Left colon (tissue), 2 donors: ENCODE data around the gene PRKG2. TPM values are rescaled to one million over a fixed set of nuclear protein-coding genes. Genes with fewer than 3 reads are reported as not detected.

Source experiments
- ATAC-seq: fragments of 200-7000 bp; cut with Tn5 transposase; one replicate; pipeline ENCODE4 v1.9.1; 2020; ENCODE audit warnings: mild to moderate bottlenecking, moderate library complexity
- DNase-seq, 2 donors: peaks; one replicate each; pipeline ENCODE4 v3.0.0-alpha.2; 2020
- intact Hi-C, 2 donors: fragments of 100-400 bp; cut with DNase I in 1 of 2; cut with micrococcal nuclease in 1 of 2; formaldehyde crosslinking; loops; one replicate each; pipeline versions ENCODE4 v1.11.2 to v1.14.0; 2022; cut with DNase I, micrococcal nuclease
- total RNA-seq, 2 donors: library from RNA; stranded (reverse); fragmentation: NEBNext Ultra II Directional; extraction: Animal tissue kit (Norgen Biotek cat#: 25700); gene quantifications; one replicate each; pipeline ENCODE4 v1.2.1, GENCODE V29; 2021
- donor health status: DM: no; HTN: no; CAD: no.
- donor health status: DM: yes; HTN: yes; CAD: no.

PRKG2 gene
- total RNA-seq, 2 donors from 2014 or later, result 8.0 to 12.3 TPM

DNA sequence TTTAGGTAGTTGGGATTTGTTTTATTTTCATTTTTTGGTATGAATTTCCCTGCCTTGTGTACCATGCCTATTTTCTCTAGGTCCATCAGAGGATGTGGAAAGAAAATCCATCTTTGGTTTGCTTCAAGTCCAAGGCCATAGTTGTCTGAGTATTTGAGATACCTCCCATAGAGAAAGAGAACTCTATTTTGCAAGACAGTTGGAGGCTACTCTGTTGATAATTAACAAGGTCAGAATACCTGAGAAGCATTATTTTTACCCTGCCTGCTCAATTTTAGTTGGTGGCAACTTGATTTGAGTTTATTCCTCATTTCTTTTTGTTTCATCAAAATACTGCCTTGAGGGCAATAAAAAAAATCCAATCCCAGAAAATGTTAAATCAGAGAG is 153.7 kb downstream of the PRKG2 start:
- intact Hi-C loops, result no loop called here
- no peak for ATAC-seq
- no peak for DNase-seq

DNA sequence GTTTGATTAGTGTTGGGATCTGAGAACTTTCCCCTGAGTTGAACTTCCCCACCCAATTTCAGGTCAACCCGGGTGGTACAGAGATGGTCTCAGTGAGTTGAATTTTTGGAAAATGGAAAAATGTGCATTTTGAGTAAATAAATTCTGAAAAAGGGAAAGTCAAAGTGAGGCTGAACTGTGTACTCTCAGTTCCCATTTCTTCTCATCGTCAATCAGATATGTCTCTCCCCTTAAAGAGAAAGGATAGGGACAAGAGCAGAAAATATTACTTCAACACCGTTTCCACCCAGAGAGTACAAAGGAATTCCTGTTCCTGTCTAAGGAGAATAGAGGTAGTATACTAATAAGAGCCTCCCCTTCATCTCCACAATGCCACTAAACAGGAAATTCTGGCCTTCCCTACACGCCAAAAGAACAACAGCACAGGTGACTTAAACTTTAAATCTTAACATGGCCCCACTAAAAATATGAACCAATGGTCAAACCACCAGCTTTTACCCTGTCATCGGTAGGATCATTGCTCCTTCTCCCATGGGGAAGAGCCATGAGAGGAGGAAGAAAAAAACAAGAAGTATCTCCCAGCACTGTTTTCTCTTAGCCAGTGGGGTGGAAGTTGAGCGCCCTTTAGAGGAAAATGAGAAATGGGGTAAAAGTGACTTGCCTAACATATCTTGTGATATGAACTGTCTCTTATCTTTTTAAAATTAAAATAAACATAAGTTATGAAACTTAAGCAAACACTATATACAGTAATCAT is 154.3 kb downstream of the PRKG2 start:
- ATAC-seq (no peak), DNase-seq (no peak)
- intact Hi-C loops, result no loop called here

DNA sequence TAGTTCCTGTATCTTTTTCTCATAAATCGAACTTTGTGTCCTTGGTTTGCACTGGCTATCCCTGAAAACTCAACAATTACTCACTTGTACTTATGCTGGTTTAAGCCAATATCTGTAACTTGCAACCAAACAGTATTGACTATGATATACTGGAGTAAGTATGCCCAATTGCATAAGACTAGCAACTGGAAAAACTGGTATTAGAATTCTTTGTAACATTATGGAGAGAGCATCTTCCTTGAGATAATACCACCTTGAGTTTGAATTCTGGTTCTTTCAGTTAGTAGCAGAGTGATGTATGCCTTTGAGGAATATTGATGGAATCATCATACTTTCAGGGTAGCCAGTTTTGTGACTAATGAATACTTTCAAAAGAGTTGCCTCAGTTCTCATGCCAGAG is 156.4 kb downstream of the PRKG2 start:
- intact Hi-C loops, result no loop called here
- DNase-seq (no peak), ATAC-seq (no peak)

DNA sequence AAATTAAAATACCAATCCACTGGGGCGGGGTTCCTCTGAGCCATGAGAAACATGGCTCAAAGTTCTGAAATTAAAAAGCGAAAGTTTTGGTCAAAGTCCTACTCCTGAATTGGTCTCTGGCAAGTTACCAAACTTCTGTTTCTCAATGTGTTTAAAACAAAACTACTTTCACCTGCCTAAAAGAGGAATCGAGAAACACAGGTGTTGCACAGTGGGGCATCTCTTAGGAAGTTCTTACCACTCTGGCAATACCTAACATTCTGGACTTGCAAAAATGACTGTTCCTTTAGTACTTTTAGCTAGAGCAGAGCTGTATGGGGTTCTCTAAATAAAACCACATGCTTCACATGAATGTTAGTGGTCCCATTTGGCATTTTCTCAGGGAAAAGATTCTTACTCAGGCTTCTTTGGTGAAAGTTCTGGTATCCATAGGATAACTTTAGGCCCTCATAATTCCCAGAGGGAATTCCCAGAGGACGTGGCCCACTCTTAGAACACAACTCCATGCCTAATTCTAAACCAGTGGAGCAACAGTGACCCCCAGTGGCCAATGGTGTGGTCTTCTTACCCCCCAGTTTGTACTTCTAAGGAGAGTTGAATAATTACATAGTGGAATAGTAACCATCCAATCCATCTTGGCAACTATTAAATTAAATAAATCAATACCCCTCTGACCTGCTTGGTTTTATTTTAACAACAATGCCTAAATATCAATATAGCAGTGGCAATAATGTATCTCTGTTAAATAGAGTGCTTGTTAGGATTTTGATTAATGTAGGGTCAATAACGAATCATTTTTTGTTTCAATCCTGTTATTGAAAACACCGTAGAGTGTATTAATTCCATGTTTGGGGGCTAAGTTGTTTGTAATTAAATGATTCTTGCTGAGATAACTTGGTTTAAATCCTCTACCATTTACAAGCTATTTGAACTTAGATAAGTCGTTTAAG is 162.6 kb downstream of the PRKG2 start:
- DNase-seq, result peak; percentile 51 to 79
- intact Hi-C loops, result loop anchor here in 1 of 2 donors (5.0 kb wide), 1 partner anchor 685 kb away; no protein-coding TSS in a partner anchor
- ATAC-seq, result peak; percentile 82

DNA sequence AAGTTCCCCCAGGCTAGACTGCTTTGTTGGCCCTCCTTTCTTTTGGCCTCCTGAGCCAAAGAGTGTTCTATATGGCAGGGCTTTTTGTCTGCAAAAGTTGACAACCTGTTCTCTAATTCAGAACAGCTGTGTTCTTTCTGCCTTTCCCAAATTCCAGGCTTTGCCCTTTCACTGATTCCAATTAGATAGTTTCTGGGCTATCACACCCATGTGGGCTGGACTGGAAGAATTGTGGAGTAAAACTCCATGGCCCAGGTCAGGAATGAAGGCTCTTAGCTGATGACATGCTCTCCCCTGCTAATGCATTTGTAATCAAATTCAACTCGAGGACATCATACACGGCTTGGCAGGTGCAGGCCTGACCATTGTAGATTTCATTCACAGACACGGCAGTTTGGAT is 165.1 kb downstream of the PRKG2 start:
- DNase-seq (no peak), ATAC-seq (no peak)
- intact Hi-C loops, result loop anchor here in 1 of 2 donors (5.0 kb wide), 1 partner anchor 683 kb away; no protein-coding TSS in a partner anchor

DNA sequence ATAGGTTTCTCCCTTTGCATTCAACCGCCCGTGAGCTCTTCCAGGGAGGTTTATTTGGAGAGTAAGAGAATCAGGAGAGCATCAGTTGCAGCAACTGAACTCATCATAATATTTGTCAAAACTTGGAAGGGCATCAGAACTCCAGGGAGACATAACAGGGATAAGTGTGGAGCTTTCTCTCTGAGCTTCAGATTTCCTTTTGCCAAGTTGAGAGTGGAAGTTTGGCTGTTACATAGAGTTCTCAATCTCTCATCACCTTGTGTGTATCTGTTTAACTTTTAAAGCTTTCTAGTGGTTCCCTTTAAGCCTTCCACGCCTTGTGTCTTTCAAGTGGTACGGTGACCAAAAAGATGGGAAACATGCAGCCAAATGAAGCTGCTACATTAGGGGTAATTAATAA is 165.7 kb downstream of the PRKG2 start:
- intact Hi-C loops, result no loop called here
- DNase-seq (no peak), ATAC-seq (no peak)

DNA sequence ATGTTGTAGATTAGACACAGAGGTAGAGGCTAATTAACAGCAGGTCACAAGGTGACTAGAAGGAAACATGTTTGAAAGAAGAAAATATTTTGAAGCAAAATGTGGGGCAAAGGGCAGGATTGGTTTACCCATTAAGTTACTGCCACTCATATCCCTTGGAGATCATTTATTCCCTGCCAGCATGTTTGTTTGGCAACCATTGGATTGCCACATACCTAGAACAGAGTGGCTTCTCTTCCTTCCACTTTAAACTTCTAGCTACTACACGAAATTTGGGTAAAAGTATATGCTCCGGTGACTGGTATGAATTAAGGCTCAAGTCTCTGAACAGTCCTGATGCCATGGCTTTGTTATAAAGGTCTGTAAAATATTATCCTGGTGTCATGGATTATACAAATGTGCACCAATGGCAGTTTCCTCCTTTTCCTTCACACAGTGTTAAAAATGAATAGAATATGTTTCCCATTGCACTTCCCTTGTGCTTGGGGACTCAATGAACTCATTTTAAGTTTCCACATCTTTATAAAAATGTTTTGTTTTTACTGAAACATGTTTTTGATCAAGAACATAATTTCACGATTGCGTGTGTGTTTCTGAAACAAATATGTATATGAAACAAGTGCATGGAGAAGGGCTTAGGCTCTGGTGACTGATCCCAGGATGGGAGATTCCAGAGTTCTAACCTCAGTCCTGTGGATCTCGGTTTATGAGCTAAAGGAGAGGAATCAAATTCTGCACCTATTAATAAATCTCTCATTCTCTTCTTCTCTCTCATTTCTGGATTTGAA is 172.2 kb downstream of the PRKG2 start:
- intact Hi-C loops, result no loop called here
- DNase-seq (no peak), ATAC-seq (no peak)

DNA sequence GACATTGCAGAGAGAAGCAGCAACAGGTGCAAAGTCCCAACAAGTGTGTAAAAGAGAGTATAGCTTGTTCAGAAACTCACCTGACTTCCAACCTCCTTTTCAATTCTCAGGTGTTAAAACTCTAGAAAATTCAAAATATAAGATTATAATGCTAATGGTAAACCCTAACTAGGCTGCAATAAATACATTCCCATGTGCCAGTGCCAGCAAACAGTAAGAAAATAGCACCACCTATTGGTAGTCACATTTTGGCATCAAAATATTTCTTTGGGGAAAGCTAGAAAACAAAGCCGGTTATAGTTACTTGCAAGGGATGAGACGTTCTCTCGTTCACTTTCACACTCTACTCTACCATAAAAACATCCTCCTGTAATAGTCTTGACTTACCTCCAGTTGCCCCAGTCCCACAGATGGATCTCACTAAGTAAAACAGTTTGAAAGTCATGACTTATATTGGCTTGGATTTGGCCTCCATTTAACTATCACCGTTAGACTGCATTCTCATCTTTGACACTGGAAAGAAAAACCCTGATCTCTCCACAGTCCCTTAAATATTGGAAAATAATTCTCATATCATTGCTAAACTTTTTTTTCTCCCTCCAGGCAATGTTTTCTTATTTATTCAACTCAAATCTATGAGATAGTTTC is 174.9 kb downstream of the PRKG2 start:
- no peak for DNase-seq
- intact Hi-C loops, result no loop called here
- ATAC-seq, result peak; percentile 61

DNA sequence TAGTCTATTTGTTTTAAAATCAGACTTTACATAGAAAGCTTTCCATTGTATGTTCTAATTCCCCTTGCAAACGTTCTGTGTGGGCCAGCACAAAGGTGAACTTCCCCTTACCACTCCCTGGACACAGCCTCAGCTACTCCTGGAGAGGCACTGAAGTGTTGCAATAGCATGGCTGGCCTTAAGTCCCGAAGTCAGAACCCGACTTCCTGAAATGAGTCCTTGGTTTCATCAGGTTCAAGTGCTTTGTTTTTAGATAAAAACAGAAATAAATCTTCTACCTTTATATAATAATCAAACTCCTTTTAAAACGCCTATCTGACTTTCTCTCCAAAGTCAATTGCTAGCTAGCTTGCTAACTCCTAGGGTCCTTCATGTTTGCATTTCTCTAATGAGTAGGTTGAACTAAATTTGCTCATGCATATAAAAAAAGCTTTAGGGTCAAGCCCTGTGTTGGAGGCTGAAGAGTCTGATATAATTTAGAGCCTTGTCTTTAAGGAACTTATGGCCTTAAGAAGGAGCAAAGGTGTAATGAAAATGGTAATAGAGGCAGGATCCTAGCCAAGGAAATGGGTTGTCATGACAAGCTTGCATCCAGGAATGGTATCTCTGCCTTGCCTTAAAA is 175.6 kb downstream of the PRKG2 start:
- peak; percentile 95 for ATAC-seq
- peak in 1 of 2 donors; percentile 34 for DNase-seq
- intact Hi-C loops, result no loop called here

DNA sequence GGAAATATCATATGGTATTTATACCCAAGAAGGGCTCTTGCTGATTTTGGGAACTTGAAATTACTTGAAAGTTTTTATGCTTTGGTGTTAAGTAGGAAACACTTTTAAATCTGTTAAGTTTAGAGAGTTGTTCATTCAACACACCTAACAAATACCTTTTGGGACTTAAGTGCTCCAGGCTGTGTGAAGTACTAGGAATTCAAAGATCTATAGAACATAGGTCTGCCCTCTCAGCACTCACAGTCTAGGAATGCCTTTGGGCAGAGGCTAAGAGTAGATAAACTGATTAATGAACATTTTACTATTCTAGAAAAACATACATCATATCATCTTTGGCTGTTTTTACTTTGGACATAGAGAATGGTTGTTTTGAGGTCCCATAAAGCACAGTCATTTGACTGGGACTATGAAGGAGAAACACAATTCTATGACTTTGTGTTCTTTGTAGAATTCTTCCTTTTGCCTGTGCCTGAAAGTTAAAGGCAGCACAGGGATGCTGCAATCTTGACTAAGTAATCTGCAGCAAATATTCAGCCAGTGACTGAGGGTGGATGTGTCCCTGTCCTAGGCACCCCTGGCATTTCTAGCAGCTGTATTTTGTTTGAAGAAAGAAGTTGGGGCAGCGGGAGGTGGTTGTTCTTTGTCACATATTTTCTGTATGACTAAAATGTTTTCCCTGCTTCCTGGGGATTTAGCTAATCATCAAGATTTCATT is 176.2 kb downstream of the PRKG2 start:
- DNase-seq (no peak), ATAC-seq (peak; percentile 15)
- intact Hi-C loops, result no loop called here

Other genes starting within 250 kb of the PRKG2 start
- 10 to 100 TPM; 27.0 to 48.7 TPM for gene BMP3, start 184.5 kb downstream of the PRKG2 start, total RNA-seq